Right ventricle myocardium superior (tissue), 1 donor: ENCODE measurements around the gene IL4I1. TPM values are rescaled to one million over a fixed set of nuclear protein-coding genes. Genes with fewer than 3 reads are reported as not detected.

Experiments used
- ATAC-seq: fragments of 200-7000 bp; cut with Tn5 transposase; one replicate; pipeline ENCODE4 v1.9.1; 2020; ENCODE audit warnings: mild to moderate bottlenecking; ENCODE audit not compliant: poor library complexity
- DNase-seq: peaks from one replicate; pipeline ENCODE4 v3.0.0-alpha.2; 2020
- intact Hi-C: fragments of 100-400 bp; cut with DNase I; formaldehyde crosslinking; loops from one replicate; pipeline ENCODE4 v1.11.2; 2022
- microRNA-seq: library from miRNA; unstranded; fragments of <30 nt; microRNA quantifications from one replicate; pipeline ENCODE4 v1.2.0, GENCODE V29; 2020
- total RNA-seq: library from RNA; stranded (reverse); fragmentation: NEBNext Ultra II Directional; extraction: Animal tissue kit (Norgen Biotek cat#: 25700); gene quantifications from one replicate; pipeline ENCODE4 v1.2.1, GENCODE V29; 2021
- donor health status: DM: no; HTN: yes; CAD: no; lungs with severe emphysema.

Gene IL4I1
- total RNA-seq, 1 donor from 2014 or later, result not detected

- DNase-seq (no peak), ATAC-seq (no peak)
- intact Hi-C loops, result no loop called here
Measured at GRCh38 chr19:49847731-49848696, 48.7 kb downstream of the IL4I1 start.

- ATAC-seq (no peak), DNase-seq (no peak)
- intact Hi-C loops, result no loop called here
Measured at GRCh38 chr19:49846408-49846807, 50.3 kb downstream of the IL4I1 start.

GRCh38 chr19:49845414-49845813 is 51.3 kb downstream of the IL4I1 start:
- intact Hi-C loops, result no loop called here
- ATAC-seq, result no peak

GRCh38 chr19:49844138-49845095 is 52.3 kb downstream of the IL4I1 start:
- ATAC-seq (no peak), DNase-seq (no peak)
- intact Hi-C loops, result no loop called here

More at GRCh38 chr19:49845414-49845813, 51.3 kb downstream of the IL4I1 start:
- DNase-seq, result no peak

- ATAC-seq (no peak), DNase-seq (no peak)
- intact Hi-C loops, result no loop called here
Measured at GRCh38 chr19:49843265-49843664, 53.4 kb downstream of the IL4I1 start.

- intact Hi-C loops, result no loop called here
- ATAC-seq, result no peak
- no peak for DNase-seq
Measured at GRCh38 chr19:49840736-49841249, 55.9 kb downstream of the IL4I1 start.

GRCh38 chr19:49840321-49840720 is 56.4 kb downstream of the IL4I1 start:
- DNase-seq, result no peak

GRCh38 chr19:49839713-49840112 is 57.0 kb downstream of the IL4I1 start:
- no peak for ATAC-seq
- intact Hi-C loops, result no loop called here
- no peak for DNase-seq

More at GRCh38 chr19:49840321-49840720, 56.4 kb downstream of the IL4I1 start:
- ATAC-seq, result no peak
- intact Hi-C loops, result no loop called here

Small RNA genes lying within 50 kb of the gene (microRNA-seq; reads per million reads assigned to microRNA genes)
- not detected for gene MIR4749
- gene MIR4750, result not detected

Other genes with a start within 250 kb of the IL4I1 start
- 29.9 TPM for gene IRF3, start 231.0 kb downstream of the IL4I1 start, total RNA-seq
- gene BCL2L12, start 231.0 kb downstream of the IL4I1 start, total RNA-seq, result 10.8 TPM
- gene PRMT1, start 219.6 kb downstream of the IL4I1 start, total RNA-seq, result 110 TPM
- 0.67 TPM for gene ADM5, start 207.3 kb downstream of the IL4I1 start, total RNA-seq
- gene CPT1C, start 205.8 kb downstream of the IL4I1 start, total RNA-seq, result 2.2 TPM
- gene TSKS, start 133.6 kb downstream of the IL4I1 start, total RNA-seq, result 0.86 TPM
- gene AP2A1, start 129.9 kb downstream of the IL4I1 start, total RNA-seq, result 62.7 TPM
- gene FUZ, start 83.6 kb downstream of the IL4I1 start, total RNA-seq, result 19.8 TPM
- 83.4 TPM for gene MED25, start 78.6 kb downstream of the IL4I1 start, total RNA-seq
- 120 TPM for gene PTOV1, start 45.7 kb downstream of the IL4I1 start, total RNA-seq
- gene PNKP, start 29.3 kb downstream of the IL4I1 start, total RNA-seq, result 36.3 TPM
- 35.0 TPM for gene AKT1S1, start 19.5 kb downstream of the IL4I1 start, total RNA-seq
- 46.0 TPM for gene TBC1D17, start 19.2 kb downstream of the IL4I1 start, total RNA-seq
- 7.2 TPM for gene ATF5, start 32.3 kb upstream of the IL4I1 start, total RNA-seq
- gene NUP62, start 32.6 kb upstream of the IL4I1 start, total RNA-seq, result 28.2 TPM
- gene SIGLEC11, start 64.3 kb upstream of the IL4I1 start, total RNA-seq, result 0.75 TPM
- 22.2 TPM for gene VRK3, start 128.5 kb upstream of the IL4I1 start, total RNA-seq
- gene ZNF473, start 129.1 kb upstream of the IL4I1 start, total RNA-seq, result 3.7 TPM